ENCODE data around the gene TMIGD3. TPM values are rescaled to one million over a fixed set of nuclear protein-coding genes. Genes with fewer than 3 reads are reported as not detected.
A peak's percentile ranks its signal among the peaks of the same experiment; 100 is the strongest.

Gene TMIGD3
- total RNA-seq, 1 experiment from 2014 or later = not detected

GRCh38 chr1:111454859-111455641, 48.4 kb downstream of the TMIGD3 start:
- peaks cover 22% of the 10 kb centered on the region for H3K4me1 ChIP-seq (ENCODE audit: low read length)
- H3K9me2 ChIP-seq (replicated peaks; ENCODE audit: insufficient read depth, low read length) = 0 out of 2 replicates have a peak, but pooled peaks cover 5% of the 10 kb centered on the region
- H3K4me3 ChIP-seq (ENCODE audit: low read length) = no peak overlapping the region
- no peaks in the 10 kb centered on the region for H3K27me3 ChIP-seq (ENCODE audit: low read length)
- no peak overlapping the region for H3K9ac ChIP-seq (ENCODE audit: low read length)
- H3K36me3 ChIP-seq (ENCODE audit: insufficient read depth, low read length) = peaks cover 80% of the 10 kb centered on the region
- no peak overlapping the region for H2AFZ ChIP-seq (ENCODE audit: low read length)
- 0 out of 2 replicates have a peak, but pooled peaks cover 9% of the 10 kb centered on the region for H4K20me1 ChIP-seq (ENCODE audit: insufficient read depth, low read depth, low read length)
- no peak for DNase-seq
- no peak overlapping the region for H3K4me2 ChIP-seq (ENCODE audit: low read depth, low read length, poor library complexity, severe bottlenecking)
- H3K79me2 ChIP-seq (ENCODE audit: low read length) = peaks cover 76% of the 10 kb centered on the region
- H3K27ac ChIP-seq (ENCODE audit: low read length) = no peak overlapping the region
- H3K9me3 ChIP-seq (ENCODE audit: low read length) = no peaks in the 10 kb centered on the region

- Histone ChIP-seq H3K9me3 (ENCODE audit: low read length) (no peaks in the 10 kb centered on the region), H2AFZ (ENCODE audit: low read length) (no peak overlapping the region), H3K27ac (ENCODE audit: low read length) (no peak overlapping the region), H3K9me2 (replicated peaks; ENCODE audit: insufficient read depth, low read length) (0 out of 2 replicates have a peak, but pooled peaks cover 5% of the 10 kb centered on the region), H3K79me2 (ENCODE audit: low read length) (peaks cover 84% of the 10 kb centered on the region), H3K4me3 (ENCODE audit: low read length) (no peak overlapping the region), H3K27me3 (ENCODE audit: low read length) (no peaks in the 10 kb centered on the region), H3K9ac (ENCODE audit: low read length) (no peak overlapping the region), H3K4me1 (ENCODE audit: low read length) (peaks cover 22% of the 10 kb centered on the region), H4K20me1 (ENCODE audit: insufficient read depth, low read depth, low read length) (0 out of 2 replicates have a peak, but pooled peaks cover 9% of the 10 kb centered on the region), H3K36me3 (ENCODE audit: insufficient read depth, low read length) (peaks cover 71% of the 10 kb centered on the region), H3K4me2 (ENCODE audit: low read depth, low read length, poor library complexity, severe bottlenecking) (no peak overlapping the region)
- DNase-seq = no peak
These were observed 49.7 kb downstream of the TMIGD3 start for GRCh38 chr1:111453706-111454105.

GRCh38 chr1:111452581-111452980, 50.9 kb downstream of the TMIGD3 start:
- no peak overlapping the region for H3K9ac ChIP-seq (ENCODE audit: low read length)
- no peak overlapping the region for H2AFZ ChIP-seq (ENCODE audit: low read length)
- H3K79me2 ChIP-seq (ENCODE audit: low read length) = peaks cover 92% of the 10 kb centered on the region
- 0 out of 2 replicates have a peak, but pooled peaks cover 15% of the 10 kb centered on the region for H4K20me1 ChIP-seq (ENCODE audit: insufficient read depth, low read depth, low read length)
- no peaks in the 10 kb centered on the region for H3K27me3 ChIP-seq (ENCODE audit: low read length)
- H3K36me3 ChIP-seq (ENCODE audit: insufficient read depth, low read length) = peaks cover 60% of the 10 kb centered on the region
- H3K9me3 ChIP-seq (ENCODE audit: low read length) = no peaks in the 10 kb centered on the region
- DNase-seq = no peak
- peaks cover 27% of the 10 kb centered on the region for H3K4me1 ChIP-seq (ENCODE audit: low read length)
- H3K9me2 ChIP-seq (replicated peaks; ENCODE audit: insufficient read depth, low read length) = 0 out of 2 replicates have a peak, but pooled peaks cover 5% of the 10 kb centered on the region
- no peak overlapping the region for H3K4me2 ChIP-seq (ENCODE audit: low read depth, low read length, poor library complexity, severe bottlenecking)
- H3K27ac ChIP-seq (ENCODE audit: low read length) = no peak overlapping the region
- H3K4me3 ChIP-seq (ENCODE audit: low read length) = no peak overlapping the region

- no peak for DNase-seq
- Histone ChIP-seq H3K4me1 (ENCODE audit: low read length) (peaks cover 33% of the 10 kb centered on the region), H3K9me2 (replicated peaks; ENCODE audit: insufficient read depth, low read length) (0 out of 2 replicates have a peak, but pooled peaks cover 5% of the 10 kb centered on the region), H3K9ac (ENCODE audit: low read length) (peak overlapping the region; percentile 94), H3K27me3 (ENCODE audit: low read length) (no peaks in the 10 kb centered on the region), H3K36me3 (ENCODE audit: insufficient read depth, low read length) (peaks cover 55% of the 10 kb centered on the region), H3K27ac (ENCODE audit: low read length) (peak overlapping the region; percentile 55; the same call in 1 of the 2 replicates), H3K4me3 (ENCODE audit: low read length) (peak overlapping the region; percentile 95), H4K20me1 (ENCODE audit: insufficient read depth, low read depth, low read length) (0 out of 2 replicates have a peak, but pooled peaks cover 20% of the 10 kb centered on the region), H3K4me2 (ENCODE audit: low read depth, low read length, poor library complexity, severe bottlenecking) (peak overlapping the region; percentile 77), H2AFZ (ENCODE audit: low read length) (no peak overlapping the region), H3K9me3 (ENCODE audit: low read length) (no peaks in the 10 kb centered on the region), H3K79me2 (ENCODE audit: low read length) (peaks cover 97% of the 10 kb centered on the region)
These were observed 53.2 kb downstream of the TMIGD3 start for GRCh38 chr1:111450185-111450584.

- DNase-seq = no peak
- H3K4me2 ChIP-seq (ENCODE audit: low read depth, low read length, poor library complexity, severe bottlenecking) = peak overlapping the region; percentile 77
- H3K4me3 ChIP-seq (ENCODE audit: low read length) = peak overlapping the region; percentile 95
- H3K27ac ChIP-seq (ENCODE audit: low read length) = peak overlapping the region; percentile 55
- 0 out of 2 replicates have a peak, but pooled peaks cover 20% of the 10 kb centered on the region for H4K20me1 ChIP-seq (ENCODE audit: insufficient read depth, low read depth, low read length)
- H3K79me2 ChIP-seq (ENCODE audit: low read length) = peaks cover 94% of the 10 kb centered on the region
- H3K4me1 ChIP-seq (ENCODE audit: low read length) = peaks cover 33% of the 10 kb centered on the region
- peaks cover 56% of the 10 kb centered on the region for H3K36me3 ChIP-seq (ENCODE audit: insufficient read depth, low read length)
- no peaks in the 10 kb centered on the region for H3K27me3 ChIP-seq (ENCODE audit: low read length)
- H3K9me3 ChIP-seq (ENCODE audit: low read length) = no peaks in the 10 kb centered on the region
- H2AFZ ChIP-seq (ENCODE audit: low read length) = peak overlapping the region; percentile 55; the same call in 1 of the 2 replicates
- peak overlapping the region; percentile 94 for H3K9ac ChIP-seq (ENCODE audit: low read length)
- 0 out of 2 replicates have a peak, but pooled peaks cover 5% of the 10 kb centered on the region for H3K9me2 ChIP-seq (replicated peaks; ENCODE audit: insufficient read depth, low read length)
These were observed 53.8 kb downstream of the TMIGD3 start for GRCh38 chr1:111449703-111450017.

GRCh38 chr1:111448918-111449702, 54.3 kb downstream of the TMIGD3 start, which contains the start of the genes ATP5PB and WDR77:
ATP5PB (plus strand) TSS chr1:111449464; CDS start chr1:111449542, 78 bp downstream.
WDR77 (minus strand) TSS chr1:111449256; CDS start chr1:111449169, 87 bp downstream.
- Histone ChIP-seq H3K4me1 (ENCODE audit: low read length) (peaks cover 33% of the 10 kb centered on the region), H3K79me2 (ENCODE audit: low read length) (peaks cover 91% of the 10 kb centered on the region), H3K4me3 (ENCODE audit: low read length) (peak within 1 kb of the TSS; percentile 95), H3K27me3 (ENCODE audit: low read length) (no peaks in the 10 kb centered on the region), H3K9me2 (replicated peaks; ENCODE audit: insufficient read depth, low read length) (0 out of 2 replicates have a peak, but pooled peaks cover 5% of the 10 kb centered on the region), H3K27ac (ENCODE audit: low read length) (peak within 1 kb of the TSS; percentile 55), H3K36me3 (ENCODE audit: insufficient read depth, low read length) (peaks cover 57% of the 10 kb centered on the region), H3K4me2 (ENCODE audit: low read depth, low read length, poor library complexity, severe bottlenecking) (peak within 1 kb of the TSS; percentile 90), H3K9me3 (ENCODE audit: low read length) (no peaks in the 10 kb centered on the region), H2AFZ (ENCODE audit: low read length) (peak within 1 kb of the TSS; percentile 55; the same call in 1 of the 2 replicates), H4K20me1 (ENCODE audit: insufficient read depth, low read depth, low read length) (0 out of 2 replicates have a peak, but pooled peaks cover 16% of the 10 kb centered on the region), H3K9ac (ENCODE audit: low read length) (peak within 1 kb of the TSS; percentile 94)
- peak; percentile 100 for DNase-seq

- H3K4me1 ChIP-seq (ENCODE audit: low read length) = peaks cover 33% of the 10 kb centered on the region
- peak overlapping the region; percentile 90 for H3K4me2 ChIP-seq (ENCODE audit: low read depth, low read length, poor library complexity, severe bottlenecking)
- peaks cover 55% of the 10 kb centered on the region; the same call in 1 of the 2 replicates for H3K36me3 ChIP-seq (ENCODE audit: insufficient read depth, low read length)
- H3K27ac ChIP-seq (ENCODE audit: low read length) = peak overlapping the region; percentile 19; the same call in 1 of the 2 replicates
- H4K20me1 ChIP-seq (ENCODE audit: insufficient read depth, low read depth, low read length) = 0 out of 2 replicates have a peak, but pooled peaks cover 11% of the 10 kb centered on the region
- H3K9ac ChIP-seq (ENCODE audit: low read length) = peak overlapping the region; percentile 94
- peaks cover 85% of the 10 kb centered on the region for H3K79me2 ChIP-seq (ENCODE audit: low read length)
- H3K4me3 ChIP-seq (ENCODE audit: low read length) = peak overlapping the region; percentile 95
- DNase-seq = peak; percentile 63
- no peak overlapping the region; the same call in 1 of the 2 replicates for H2AFZ ChIP-seq (ENCODE audit: low read length)
- no peaks in the 10 kb centered on the region for H3K9me3 ChIP-seq (ENCODE audit: low read length)
- no peaks in the 10 kb centered on the region for H3K27me3 ChIP-seq (ENCODE audit: low read length)
- H3K9me2 ChIP-seq (replicated peaks; ENCODE audit: insufficient read depth, low read length) = 0 out of 2 replicates have a peak, but pooled peaks cover 5% of the 10 kb centered on the region
These were observed 54.9 kb downstream of the TMIGD3 start for GRCh38 chr1:111448482-111448917.
